ENCODE data around the gene AK3. TPM values are rescaled to one million over a fixed set of nuclear protein-coding genes. Genes with fewer than 3 reads are reported as not detected.
A peak's percentile ranks its signal among the peaks of the same experiment; 100 is the strongest.
"Not testable (repeated sequence)": the region's sequence is repeated elsewhere in the genome, so short reads cannot be mapped to it uniquely, and the experiment has no call there.

The AK3 gene
- total RNA-seq, 1 donor = 72.5 TPM

GRCh38 chr9:4662989-4663792 lies 77.8 kb downstream of the AK3 start:
- peak; percentile 69 for DNase-seq (ENCODE audit: low read depth)
- peak overlapping the region; percentile 82 for H3K4me3 ChIP-seq (ENCODE audit: low read depth, low read length)
- no peak for TF ChIP-seq CTCF (IDR thresholded peaks at IDR 0.05; ENCODE audit: insufficient read depth, low read depth, low read length)

GRCh38 chr9:4662108-4662988 lies 78.7 kb downstream of the AK3 start, which contains the start of gene PLPP6:
Gene PLPP6, plus strand, starts transcription at chr9:4662294. Its CDS starts 82 bp downstream, at chr9:4662376.
- peak; percentile 83 for DNase-seq (ENCODE audit: low read depth)
- H3K4me3 ChIP-seq (ENCODE audit: low read depth, low read length) = peak within 1 kb of the TSS; percentile 82
- peak; percentile 52 for TF ChIP-seq CTCF (IDR thresholded peaks at IDR 0.05; ENCODE audit: insufficient read depth, low read depth, low read length)

GRCh38 chr9:4661611-4662010 lies 79.4 kb downstream of the AK3 start:
- no peak for DNase-seq (ENCODE audit: low read depth)
- TF ChIP-seq CTCF (IDR thresholded peaks at IDR 0.05; ENCODE audit: insufficient read depth, low read depth, low read length) = no peak

GRCh38 chr9:4661165-4661564 lies 79.8 kb downstream of the AK3 start:
- no peak for DNase-seq (ENCODE audit: low read depth)
- H3K4me3 ChIP-seq (ENCODE audit: low read depth, low read length) = no peak overlapping the region
- TF ChIP-seq CTCF (IDR thresholded peaks at IDR 0.05; ENCODE audit: insufficient read depth, low read depth, low read length) = no peak

More at GRCh38 chr9:4661611-4662010, 79.4 kb downstream of the AK3 start:
- peak overlapping the region; percentile 82 for H3K4me3 ChIP-seq (ENCODE audit: low read depth, low read length)

- DNase-seq (ENCODE audit: low read depth); H3K4me3 ChIP-seq (ENCODE audit: low read depth, low read length): not testable (repeated sequence)
Measured at GRCh38 chr9:4660665-4661064, 80.3 kb downstream of the AK3 start.

Other genes with a start within 250 kb of the AK3 start
- 6.4 and 8.2 TPM in 2 replicates for gene PLPP6, start 78.9 kb downstream of the AK3 start, total RNA-seq
- 0.43 and 0.64 TPM in 2 replicates for gene SPATA6L, start 74.7 kb downstream of the AK3 start, total RNA-seq
- 19.3 and 25.9 TPM in 2 replicates for gene CDC37L1, start 61.6 kb downstream of the AK3 start, total RNA-seq
- 9.7 and 10.4 TPM in 2 replicates for gene RCL1, start 51.7 kb upstream of the AK3 start, total RNA-seq
- 11.6 and 13.4 TPM in 2 replicates for gene JAK2, start 244.1 kb upstream of the AK3 start, total RNA-seq

Data from fibroblast of villous mesenchyme (primary cell).